A549 (cell line): ENCODE results near the gene PTPRJ. TPM values are rescaled to one million over a fixed set of nuclear protein-coding genes. Genes with fewer than 3 reads are reported as not detected.
A peak's percentile ranks its signal among the peaks of the same experiment; 100 is the strongest.

Experiments
- ATAC-seq, 2 experiments: fragments of 200-7000 bp in 1 of 2; fragments of >200 bp in 1 of 2; cut with Nextera tagmentation in 1 of 2; cut with Tn5 transposase in 1 of 2; 3 replicates each; pipeline versions ENCODE4 v1.8.0 to v1.9.1; 2018 to 2020; ENCODE audit warnings: mild to moderate bottlenecking in 1 of 2, moderate library complexity in 1 of 2
- CTCF ChIA-PET: fragments of 300-600 bp; sonication (Branson Sonifier 250); formaldehyde crosslinking; extraction: SDS; loops from one replicate; lab custom pipeline; 2021; ENCODE audit warnings: antibody characterized with exemption, inconsistent platforms; lab: Yijun Ruan, JAX
- POLR2A ChIA-PET: fragments of 350-600 bp; formaldehyde crosslinking; extraction: SDS; loops from one replicate; lab custom pipeline; 2021; ENCODE audit warnings: antibody characterized with exemption, inconsistent platforms; lab: Yijun Ruan, JAX
- DNase-seq, 2 experiments: peaks; one replicate each; pipeline versions ENCODE4 v3.0.0 to v3.0.0-alpha.2; 2011 to 2016; ENCODE audit warnings: low read depth in 1 of 2, low spot score in 1 of 2
- FAIRE-seq: peaks from 2 replicates; lab custom pipeline; 2011; peaks lifted over from hg19 to GRCh38; lab: Jason Lieb, UNC
- H3K27ac ChIP-seq, 2 experiments: fragments of >200 bp; sonication (Bioruptor Twin); formaldehyde crosslinking; 3 replicates each; pipeline ENCODE4 v1.5.1; 2016 to 2017
- H3K4me1 ChIP-seq: fragments of >200 bp; sonication (Bioruptor Twin); formaldehyde crosslinking; 3 replicates; pipeline ENCODE4 v1.6.1; 2016
- H3K4me2 ChIP-seq: fragments of >200 bp; sonication (Bioruptor Twin); formaldehyde crosslinking; 3 replicates; pipeline ENCODE4 v1.6.1; 2016
- H3K4me3 ChIP-seq: fragments of >200 bp; sonication (Bioruptor Twin); formaldehyde crosslinking; 3 replicates; pipeline ENCODE4 v1.5.1; 2016
- H3K9me3 ChIP-seq: fragments of >200 bp; sonication (Bioruptor Twin); formaldehyde crosslinking; 3 replicates; pipeline ENCODE4 v1.6.1; 2016
- BHLHE40 ChIP-seq: IDR thresholded peaks from 2 replicates; pipeline ENCODE4 v1.6.1; 2012; ENCODE audit warnings: low read depth, low read length, inconsistent platforms
- CBX2 ChIP-seq: fragments of 200-600 bp; sonication (generic); IDR thresholded peaks from 2 replicates; pipeline ENCODE4 v1.6.1; 2016; ENCODE audit warnings: low read depth, mild to moderate bottlenecking, borderline replicate concordance
- CBX8 ChIP-seq: fragments of 200-600 bp; sonication (generic); IDR thresholded peaks from 2 replicates; pipeline ENCODE4 v1.6.1; 2016
- CHD4 ChIP-seq: fragments of 200-600 bp; sonication (generic); IDR thresholded peaks from 2 replicates; pipeline ENCODE4 v1.6.1; 2016; ENCODE audit warnings: antibody characterized with exemption, mild to moderate bottlenecking, borderline replicate concordance
- EHF ChIP-seq: fragments of 250-450 bp; sonication (Bioruptor Pico); IDR thresholded peaks from 2 replicates; pipeline ENCODE4 v1.5.0; 2020; ENCODE audit warnings: mild to moderate bottlenecking
- EHMT2 ChIP-seq: fragments of 200-600 bp; sonication (generic); IDR thresholded peaks from 2 replicates; pipeline ENCODE4 v1.6.1; 2016; ENCODE audit warnings: antibody characterized with exemption, low read depth, mild to moderate bottlenecking, moderate library complexity
- FOSL2 ChIP-seq, 2 experiments: fragments of 450-650 bp in 1 of 2; fragments of >200 bp in 1 of 2; sonication (Bioruptor Twin) in 1 of 2; formaldehyde crosslinking; IDR thresholded peaks; 2 replicates each; pipeline versions ENCODE4 v1.5.0 to v1.6.1; 2016 to 2020; ENCODE audit warnings: mild to moderate bottlenecking in 1 of 2, moderate library complexity in 1 of 2
- GATA3 ChIP-seq: IDR thresholded peaks from 2 replicates; pipeline ENCODE4 v1.6.1; 2012; ENCODE audit warnings: borderline replicate concordance
- HEYL ChIP-seq: fragments of 250-450 bp; sonication (Bioruptor Pico); IDR thresholded peaks from 2 replicates; pipeline ENCODE4 v1.8.0; 2021; ENCODE audit warnings: mild to moderate bottlenecking, moderate library complexity
- JUNB ChIP-seq: fragments of >200 bp; sonication (Bioruptor Twin); formaldehyde crosslinking; IDR thresholded peaks from 2 replicates; pipeline ENCODE4 v1.6.1; 2016
- KDM1A ChIP-seq: fragments of 200-600 bp; sonication (generic); IDR thresholded peaks from 2 replicates; pipeline ENCODE4 v1.6.1; 2016; ENCODE audit warnings: low read depth, mild to moderate bottlenecking
- NPAS2 ChIP-seq: fragments of 250-450 bp; sonication (Bioruptor Pico); IDR thresholded peaks from 2 replicates; pipeline ENCODE4 v1.8.0; 2022; ENCODE audit warnings: mild to moderate bottlenecking, moderate library complexity, borderline replicate concordance
- NR3C1 ChIP-seq: fragments of >200 bp; sonication (Bioruptor Twin); formaldehyde crosslinking; IDR thresholded peaks from 3 replicates; pipeline ENCODE4 v1.6.1; 2017
- PHF8 ChIP-seq: fragments of 200-600 bp; sonication (generic); IDR thresholded peaks from 2 replicates; pipeline ENCODE4 v1.6.1; 2016; ENCODE audit warnings: low read depth, mild to moderate bottlenecking, antibody characterized with exemption, moderate library complexity, borderline replicate concordance
- POLR2A ChIP-seq: IDR thresholded peaks from 2 replicates; pipeline ENCODE4 v1.6.1; 2012; ENCODE audit warnings: mild to moderate bottlenecking, low read length
- RFX5 ChIP-seq: fragments of 450-650 bp; IDR thresholded peaks from 2 replicates; pipeline ENCODE4 v1.7.1; 2014; ENCODE audit warnings: antibody characterized with exemption, mild to moderate bottlenecking, moderate library complexity
- ZC3H11A ChIP-seq: fragments of 450-650 bp; IDR thresholded peaks from 2 replicates; pipeline ENCODE4 v1.6.1; 2014; ENCODE audit warnings: antibody characterized with exemption, mild to moderate bottlenecking
- ZFP36 ChIP-seq: fragments of 450-650 bp; IDR thresholded peaks from 2 replicates; pipeline ENCODE4 v1.6.1; 2014; ENCODE audit warnings: borderline replicate concordance; ENCODE audit not compliant: partially characterized antibody
- WGBS: methylation state at CpG from one replicate; pipeline ENCODE4 v1.1.6; 2017; ENCODE audit errors: missing lambda C conversion rate; 5-methylcytosine and 5-hydroxymethylcytosine counted together
- polyA plus RNA-seq, 4 experiments: library from polyadenylated mRNA; depleted of rRNA in 3 of 4; stranded (reverse); fragments of >200 nt; fragmentation: RNase III in 1 of 4; extraction: RNeasy Plus Mini Kit Qiagen cat#74134 plus additional on column Dnase treatment in 1 of 4; gene quantifications; 2 replicates in 3 of 4; 3 replicates in 1 of 4; pipeline ENCODE4 v1.2.3, GENCODE V29; 2011 to 2017
- TF ChIP-seq, protein P1 (sequence below): IDR thresholded peaks from 2 replicates; pipeline ENCODE4 v1.6.1; 2012
- TF ChIP-seq, protein P2 (sequence below): IDR thresholded peaks from 2 replicates; pipeline ENCODE4 v1.6.1; 2012
- TF ChIP-seq, protein P3 (sequence below): fragments of 150-350 bp; IDR thresholded peaks from 2 replicates; pipeline ENCODE4 v1.6.1; 2014; ENCODE audit warnings: low read depth, mild to moderate bottlenecking, low read length
- TF ChIP-seq, protein P4 (sequence below): fragments of 450-650 bp; IDR thresholded peaks from 2 replicates; pipeline ENCODE4 v1.6.1; 2014; ENCODE audit warnings: antibody characterized with exemption

The PTPRJ gene
- polyA plus RNA-seq, 2 of the 4 experiments (the other 2 are of a cell fraction), result 30.3 to 50.5 TPM

DNA sequence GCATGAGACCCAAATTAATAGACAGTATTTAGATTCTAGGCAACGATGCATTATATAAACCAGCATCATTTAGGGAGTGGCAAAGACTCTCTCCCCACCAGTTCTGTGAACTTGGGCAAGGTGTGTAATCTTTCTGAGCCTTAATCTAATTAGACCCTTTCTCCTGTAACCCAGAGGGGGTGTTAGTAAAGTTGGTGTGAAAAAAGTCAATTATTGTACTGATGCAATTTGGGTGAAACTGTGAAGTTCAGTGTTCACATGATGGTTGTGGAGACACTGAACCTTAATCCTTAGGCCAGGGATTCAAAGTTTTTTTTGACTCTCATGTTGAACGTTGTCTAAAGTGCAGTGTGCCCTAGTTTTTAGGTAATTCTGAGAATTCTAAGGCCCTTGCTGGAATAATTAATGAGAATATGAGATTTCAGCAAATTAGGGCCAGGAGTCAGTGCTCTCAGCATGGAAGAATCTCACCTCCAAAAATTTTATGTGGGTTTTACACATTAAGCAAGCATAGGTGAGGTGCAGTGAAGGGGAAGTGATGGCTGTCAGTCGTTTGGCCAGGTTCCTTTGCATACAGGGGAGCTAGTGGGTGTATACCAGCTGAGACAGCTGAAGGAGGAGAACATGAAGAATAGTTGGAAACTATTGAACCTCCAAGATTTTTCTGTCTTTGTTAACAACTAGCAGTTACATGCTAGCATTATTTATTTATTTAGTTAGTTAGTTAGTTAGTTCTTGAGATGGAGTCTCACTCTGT is 94.2 kb downstream of the PTPRJ start:
- Histone ChIP-seq H3K4me2 (no peak overlapping the region), H3K27ac (peak overlapping the region in 1 of 2 experiments; percentile 9; a peak in 2 of 6 replicates), H3K9me3 (no peaks in the 10 kb centered on the region), H3K4me3 (no peak overlapping the region), H3K4me1 (peaks cover 20% of the 10 kb centered on the region)
- ChIA-PET CTCF (interaction anchor here (3.4 kb wide), 1 partner anchor 140 kb away, joined by 9 read pairs; no protein-coding TSS in a partner anchor), POLR2A (no interaction called here)
- DNase-seq, result no peak
- no peak for FAIRE-seq
- 80% methylated on average over 3 of the region's 3 CpGs for WGBS
- ATAC-seq, result no peak
- TF ChIP-seq, protein P1, sequence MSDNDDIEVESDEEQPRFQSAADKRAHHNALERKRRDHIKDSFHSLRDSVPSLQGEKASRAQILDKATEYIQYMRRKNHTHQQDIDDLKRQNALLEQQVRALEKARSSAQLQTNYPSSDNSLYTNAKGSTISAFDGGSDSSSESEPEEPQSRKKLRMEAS, result no peak
- TF ChIP-seq HEYL (CRISPR knock-in tag) (no peak), EHF (CRISPR knock-in tag) (no peak), KDM1A (no peak), CHD4 (no peak), PHF8 (no peak), BHLHE40 (no peak), FOSL2 (IDR thresholded peaks at IDR 0.05) (no peak), FOSL2 (CRISPR knock-in tag; IDR thresholded peaks at IDR 0.05) (no peak), ZFP36 (no peak), GATA3 (no peak), JUNB (no peak), NPAS2 (CRISPR knock-in tag) (no peak), CBX8 (no peak), RFX5 (no peak), EHMT2 (no peak), CBX2 (no peak), ZC3H11A (no peak)
- TF ChIP-seq, protein P2, sequence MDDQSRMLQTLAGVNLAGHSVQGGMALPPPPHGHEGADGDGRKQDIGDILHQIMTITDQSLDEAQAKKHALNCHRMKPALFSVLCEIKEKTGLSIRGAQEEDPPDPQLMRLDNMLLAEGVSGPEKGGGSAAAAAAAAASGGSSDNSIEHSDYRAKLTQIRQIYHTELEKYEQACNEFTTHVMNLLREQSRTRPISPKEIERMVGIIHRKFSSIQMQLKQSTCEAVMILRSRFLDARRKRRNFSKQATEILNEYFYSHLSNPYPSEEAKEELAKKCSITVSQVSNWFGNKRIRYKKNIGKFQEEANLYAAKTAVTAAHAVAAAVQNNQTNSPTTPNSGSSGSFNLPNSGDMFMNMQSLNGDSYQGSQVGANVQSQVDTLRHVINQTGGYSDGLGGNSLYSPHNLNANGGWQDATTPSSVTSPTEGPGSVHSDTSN, result no peak
- TF ChIP-seq, protein P3, sequence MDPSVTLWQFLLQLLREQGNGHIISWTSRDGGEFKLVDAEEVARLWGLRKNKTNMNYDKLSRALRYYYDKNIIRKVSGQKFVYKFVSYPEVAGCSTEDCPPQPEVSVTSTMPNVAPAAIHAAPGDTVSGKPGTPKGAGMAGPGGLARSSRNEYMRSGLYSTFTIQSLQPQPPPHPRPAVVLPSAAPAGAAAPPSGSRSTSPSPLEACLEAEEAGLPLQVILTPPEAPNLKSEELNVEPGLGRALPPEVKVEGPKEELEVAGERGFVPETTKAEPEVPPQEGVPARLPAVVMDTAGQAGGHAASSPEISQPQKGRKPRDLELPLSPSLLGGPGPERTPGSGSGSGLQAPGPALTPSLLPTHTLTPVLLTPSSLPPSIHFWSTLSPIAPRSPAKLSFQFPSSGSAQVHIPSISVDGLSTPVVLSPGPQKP, result no peak
- TF ChIP-seq, protein P4, sequence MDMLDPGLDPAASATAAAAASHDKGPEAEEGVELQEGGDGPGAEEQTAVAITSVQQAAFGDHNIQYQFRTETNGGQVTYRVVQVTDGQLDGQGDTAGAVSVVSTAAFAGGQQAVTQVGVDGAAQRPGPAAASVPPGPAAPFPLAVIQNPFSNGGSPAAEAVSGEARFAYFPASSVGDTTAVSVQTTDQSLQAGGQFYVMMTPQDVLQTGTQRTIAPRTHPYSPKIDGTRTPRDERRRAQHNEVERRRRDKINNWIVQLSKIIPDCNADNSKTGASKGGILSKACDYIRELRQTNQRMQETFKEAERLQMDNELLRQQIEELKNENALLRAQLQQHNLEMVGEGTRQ, result no peak

DNA sequence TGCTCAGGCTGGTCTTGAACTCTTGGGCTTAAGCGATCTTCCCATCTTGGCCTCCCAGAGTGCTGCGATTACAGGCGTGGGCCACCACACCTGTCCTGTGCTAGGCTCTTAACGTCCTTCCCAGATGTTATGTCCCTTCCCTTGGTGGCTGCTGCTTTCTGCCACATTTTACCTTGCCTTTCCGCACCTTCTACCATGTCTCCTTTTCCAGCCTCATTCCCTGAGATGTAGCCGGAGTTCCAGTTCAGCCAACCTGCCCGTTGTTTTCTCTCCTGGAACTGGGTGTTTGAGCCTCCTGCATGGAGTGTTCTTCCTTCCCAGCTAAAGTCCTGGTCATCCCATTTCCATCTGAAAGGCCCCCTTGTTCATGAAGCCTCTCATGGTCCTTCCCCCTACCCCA is 95.3 kb downstream of the PTPRJ start:
- ChIA-PET POLR2A (no interaction called here), CTCF (interaction anchor here (1.7 to 3.4 kb wide), 2 partner anchors 33 to 141 kb away, joined by 8 to 9 read pairs; no protein-coding TSS in a partner anchor)
- no peak overlapping the region for H3K4me3 ChIP-seq
- H3K9me3 ChIP-seq, result no peaks in the 10 kb centered on the region
- FAIRE-seq (no peak), DNase-seq (no peak)
- TF ChIP-seq EHF (CRISPR knock-in tag) (no peak), FOSL2 (IDR thresholded peaks at IDR 0.05) (no peak), FOSL2 (CRISPR knock-in tag; IDR thresholded peaks at IDR 0.05) (no peak), NR3C1 (no peak), HEYL (CRISPR knock-in tag) (no peak), POLR2A (no peak)
- TF ChIP-seq, protein P4, result no peak
- TF ChIP-seq, protein P1, result no peak
- TF ChIP-seq, all 56 proteins: peak for 0
- Histone ChIP-seq H3K4me1 (peaks cover 30% of the 10 kb centered on the region), H3K27ac (no peak overlapping the region), H3K4me2 (no peak overlapping the region)
- ATAC-seq, result no peak
- 96% methylated on average over 7 of the region's 7 CpGs for WGBS
